Left renal cortex interstitium (tissue), 4 donors: ENCODE results near the gene WRNIP1. TPM values are rescaled to one million over a fixed set of nuclear protein-coding genes. Genes with fewer than 3 reads are reported as not detected.

Experiments used
- DNase-seq, 4 donors: peaks; one replicate each; pipeline ENCODE4 v3.0.0-alpha.2; 2013; ENCODE audit warnings: low read depth in 4 of 4, low spot score in 2 of 4, missing footprints in 1 of 4
- polyA plus RNA-seq, 4 donors: library from polyadenylated mRNA; unstranded; fragments of 120-200 nt; gene quantifications; one replicate each; pipeline ENCODE4 v1.2.1, GENCODE V29; 2013; ENCODE audit not compliant: insufficient read length in 4 of 4

Gene WRNIP1
- polyA plus RNA-seq, 4 donors, result 52.3 to 59.5 (median 58.7) TPM

DNA sequence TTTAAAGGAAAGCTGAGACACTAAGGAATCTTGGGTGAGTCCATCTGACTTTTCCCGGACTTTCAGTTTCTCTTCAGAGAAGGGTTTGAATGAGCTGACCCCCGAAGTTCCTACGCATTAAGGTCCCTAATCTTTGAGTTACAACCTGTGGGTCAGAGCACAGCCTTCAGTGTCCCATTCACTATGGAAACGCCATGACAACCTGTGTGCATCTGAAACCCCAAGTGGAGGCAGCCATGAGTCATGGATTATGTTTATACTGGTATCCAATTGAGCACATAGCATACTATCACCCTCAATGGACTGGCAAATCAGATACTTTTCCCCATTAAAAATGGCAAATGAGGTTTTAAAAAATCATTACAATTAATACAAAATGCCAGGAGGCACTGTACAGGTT is 25.9 kb upstream of the WRNIP1 start:
- no peak for DNase-seq

DNA sequence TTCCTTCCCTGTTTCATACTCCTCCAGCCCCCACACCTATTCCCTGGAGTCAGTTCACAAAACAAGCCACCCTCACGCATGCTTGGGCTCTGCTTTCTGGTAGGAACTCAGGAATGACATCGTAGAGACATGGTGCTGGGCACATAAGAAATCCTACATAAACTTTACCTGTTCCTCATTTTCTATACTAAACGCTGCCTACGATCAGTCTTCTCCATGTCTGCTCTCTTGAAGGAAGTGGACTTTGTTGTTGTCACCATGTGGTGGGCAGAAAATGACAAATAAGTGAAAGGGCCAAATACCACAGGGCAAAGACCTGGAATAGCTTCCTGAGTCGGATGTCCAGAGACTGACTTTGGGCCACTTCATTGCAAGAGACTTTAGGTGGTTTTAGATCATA is 24.6 kb upstream of the WRNIP1 start:
- DNase-seq, result no peak

DNA sequence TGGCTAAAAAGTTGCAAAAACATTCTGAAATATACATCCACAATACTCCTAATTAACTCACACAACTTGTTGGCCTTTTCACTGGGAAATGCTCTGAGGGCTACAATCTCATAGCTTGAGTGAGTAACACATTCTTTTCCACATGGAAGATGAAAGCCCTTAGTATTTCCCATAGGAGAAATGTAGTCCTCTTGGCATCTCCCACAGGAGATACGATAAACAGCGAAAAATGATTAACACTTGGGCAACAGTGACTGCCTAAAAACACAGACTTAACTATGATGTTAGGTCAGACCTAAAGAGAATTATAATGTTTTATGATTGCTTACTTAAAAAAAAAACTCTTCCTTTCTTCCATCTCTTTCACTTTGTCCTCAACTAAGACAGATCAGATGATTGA is 23.4 kb upstream of the WRNIP1 start:
- no peak for DNase-seq

DNA sequence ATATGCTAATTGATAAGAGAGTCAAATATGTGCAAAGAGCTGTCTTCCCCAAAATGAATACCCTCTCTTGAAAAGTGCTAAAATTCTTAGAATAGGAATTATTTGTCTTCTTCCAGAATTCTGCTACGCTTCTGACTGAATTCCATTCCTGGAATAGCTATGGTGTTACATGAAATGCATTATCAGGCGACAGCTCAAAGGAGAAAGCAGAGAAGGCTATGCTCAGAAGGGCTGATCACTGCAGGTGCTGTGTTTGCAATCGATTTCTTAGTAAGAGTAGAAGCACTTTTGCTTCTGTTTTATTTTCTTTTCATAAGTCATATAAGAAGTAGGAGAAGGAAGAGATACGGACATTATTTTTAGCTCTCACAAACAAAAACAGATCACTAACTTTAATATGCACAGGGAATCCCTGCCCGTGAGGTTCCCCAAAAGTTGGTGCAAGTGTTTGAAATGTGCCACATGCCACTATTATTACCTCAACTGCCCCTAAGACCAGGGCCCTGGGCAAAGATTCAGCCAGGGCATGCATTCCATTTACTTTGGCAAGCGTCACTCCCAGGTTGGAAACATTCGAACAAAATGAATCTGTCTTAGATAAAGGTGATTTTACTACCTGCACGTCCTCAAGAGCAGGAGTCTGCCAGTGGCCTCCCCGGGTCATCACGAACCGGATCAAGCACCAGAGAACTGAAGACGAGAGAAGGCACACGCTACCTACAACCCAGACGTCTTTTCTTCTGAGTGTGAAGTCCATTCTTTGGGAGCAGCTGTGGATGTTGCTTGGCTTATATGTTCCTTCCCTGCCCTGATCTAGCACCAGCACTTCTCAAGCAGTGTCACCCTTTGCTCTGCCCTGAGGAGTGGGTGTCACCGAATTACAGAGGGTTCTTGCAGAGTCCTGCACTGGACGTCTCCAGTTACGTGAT is 21.6 kb upstream of the WRNIP1 start:
- no peak for DNase-seq

DNA sequence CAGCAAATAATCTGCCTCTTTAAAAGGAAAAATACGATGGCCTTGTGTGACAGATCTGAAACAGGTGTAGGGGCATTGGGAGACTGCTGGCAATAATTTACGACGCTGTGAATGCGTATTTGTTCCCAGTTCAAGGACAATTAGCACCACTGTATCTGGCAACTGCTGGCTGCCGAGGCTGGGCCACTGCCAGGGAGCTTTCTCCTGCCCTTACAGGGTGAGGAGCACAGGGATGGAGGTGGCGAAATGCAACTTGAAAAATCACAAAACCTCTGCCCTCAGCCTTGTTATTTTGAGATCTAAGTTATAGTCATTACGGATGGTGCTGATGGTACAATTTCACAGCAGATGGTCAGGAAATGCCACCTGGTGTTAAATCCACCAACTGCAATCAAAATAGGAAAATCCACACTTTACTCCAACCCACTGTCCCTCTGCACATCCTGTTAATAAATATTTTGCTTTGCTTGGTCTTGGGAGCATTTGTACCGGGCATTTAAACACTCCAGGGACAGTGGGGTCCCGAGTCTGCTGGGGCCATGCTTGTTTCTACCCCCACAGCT is 20.9 kb upstream of the WRNIP1 start:
- DNase-seq, result no peak

DNA sequence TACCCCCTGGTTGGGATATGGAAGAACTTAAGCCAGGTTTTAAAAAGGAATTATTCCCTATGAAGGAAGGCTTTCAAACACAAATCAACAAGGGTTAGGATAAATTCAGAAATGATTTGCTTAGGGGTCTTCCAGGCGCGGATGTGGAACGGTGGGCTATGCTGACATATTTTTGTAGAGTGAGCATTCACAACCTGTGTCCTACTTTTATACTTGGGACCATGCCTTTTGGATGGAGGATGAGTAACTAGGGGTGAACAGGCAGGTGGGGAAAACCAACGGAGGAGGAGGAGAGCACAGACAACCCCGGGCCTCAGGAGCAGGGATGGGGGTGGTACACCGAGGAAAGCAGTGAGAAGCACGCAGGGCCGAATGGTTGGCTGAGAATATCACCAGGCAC is 20.4 kb upstream of the WRNIP1 start:
- no peak for DNase-seq

DNA sequence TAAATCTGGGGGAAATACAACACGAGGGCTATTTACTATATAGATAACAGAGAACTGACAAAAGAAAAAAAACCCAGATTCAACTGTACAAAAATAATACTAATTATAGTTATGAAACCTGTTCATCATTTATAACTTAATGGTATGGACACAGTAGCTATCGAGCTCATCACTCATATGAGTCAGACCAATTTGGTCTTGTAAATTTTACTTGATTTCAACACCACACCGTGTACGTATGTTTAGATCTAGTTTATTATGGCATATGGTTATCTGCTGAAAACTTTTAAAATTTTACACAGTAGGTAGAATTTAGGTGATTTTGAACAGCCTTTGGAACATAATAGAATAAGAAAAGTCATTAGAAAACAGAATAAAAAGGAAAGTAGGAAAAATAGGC is 19.9 kb upstream of the WRNIP1 start:
- no peak for DNase-seq

DNA sequence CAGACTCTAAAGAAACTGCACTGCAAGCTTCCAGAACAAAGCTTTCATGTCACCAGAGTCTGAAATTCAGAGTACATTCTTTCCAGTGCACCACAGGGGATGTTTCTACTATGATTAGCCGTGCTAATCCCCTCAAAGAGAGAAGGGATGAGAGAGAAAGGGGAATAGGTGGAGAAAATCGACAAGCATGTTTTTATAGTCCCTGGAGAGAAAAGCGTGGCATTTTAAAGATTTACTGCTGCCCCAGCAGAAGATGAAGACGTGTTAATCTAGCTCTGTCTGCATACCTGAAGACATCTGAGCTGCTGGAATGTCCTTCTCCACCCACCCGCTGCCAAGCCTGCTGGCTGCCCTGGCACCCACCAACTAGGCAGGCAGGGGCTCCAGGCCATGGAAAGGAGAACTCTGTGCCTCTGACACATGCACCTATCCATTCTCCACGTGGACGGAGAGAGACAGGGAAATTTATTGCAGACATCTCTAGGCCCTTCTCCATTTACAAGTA is 18.6 kb upstream of the WRNIP1 start:
- DNase-seq, result no peak

DNA sequence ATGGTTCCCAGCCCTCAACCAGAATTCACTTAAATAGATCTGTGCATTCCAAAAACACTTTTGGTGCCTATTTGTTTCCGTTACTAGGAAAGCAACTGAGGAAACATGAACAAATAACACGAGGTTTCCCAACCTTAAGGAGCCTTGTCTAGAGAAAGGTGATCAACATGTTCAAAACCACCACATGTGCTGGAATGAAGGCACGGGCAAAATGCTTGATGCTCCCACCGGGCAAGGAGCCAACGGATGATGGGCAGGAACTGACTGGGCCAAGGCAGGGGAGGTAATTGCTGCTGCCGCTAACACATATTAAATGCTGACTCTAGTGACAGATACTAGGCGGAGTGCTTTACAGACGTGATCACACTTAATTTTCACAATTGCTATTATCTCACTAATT is 17.0 kb upstream of the WRNIP1 start:
- no peak for DNase-seq

DNA sequence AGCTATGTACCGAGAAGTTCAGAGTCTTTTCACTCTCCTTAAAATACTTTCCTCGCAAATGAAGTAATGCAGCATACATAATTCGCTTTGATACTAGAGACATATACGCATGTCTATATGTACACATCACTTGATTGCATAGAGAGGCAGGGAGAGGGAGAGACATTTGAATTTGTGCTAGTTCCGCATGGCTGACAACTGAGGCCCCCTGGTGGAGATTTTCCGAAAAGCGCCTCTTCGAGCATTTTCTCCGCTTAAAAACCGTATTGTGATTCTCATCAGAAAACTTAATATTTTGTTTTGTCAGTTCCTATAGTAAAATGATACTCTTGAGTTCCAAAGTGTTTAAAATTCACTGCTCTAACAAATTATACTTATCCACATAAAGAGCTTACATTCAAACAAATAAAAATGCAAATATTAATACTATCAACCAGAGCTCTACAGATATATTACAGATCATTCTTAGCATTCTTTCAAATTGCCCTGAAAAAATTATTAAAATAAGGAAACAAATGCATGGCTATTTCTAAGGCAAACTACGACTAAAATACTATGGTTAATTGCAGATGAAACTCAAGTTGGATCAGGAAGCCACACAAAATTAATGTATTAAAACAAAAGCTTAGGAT is 15.1 kb upstream of the WRNIP1 start:
- no peak for DNase-seq

DNA sequence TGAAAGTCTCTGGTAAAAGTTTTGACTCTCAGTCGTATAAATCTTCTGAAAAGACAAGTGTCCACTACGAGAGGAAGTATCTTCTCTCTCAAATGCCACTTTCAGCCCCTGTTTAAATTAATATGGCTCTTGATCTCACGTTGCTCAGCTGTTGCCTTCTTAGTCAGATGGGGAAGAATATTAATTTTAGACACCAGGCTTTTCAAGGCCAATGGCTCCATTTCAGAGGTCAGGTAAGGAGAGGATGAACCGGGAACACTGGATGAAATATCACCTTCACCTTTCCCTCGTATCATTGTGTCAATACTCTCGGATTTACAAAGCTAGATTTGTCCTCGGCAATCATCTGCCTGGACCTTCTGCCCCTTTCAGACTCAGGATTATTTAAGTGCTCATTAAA is 14.4 kb upstream of the WRNIP1 start, which contains the start of gene MYLK4:
TSS of gene MYLK4 (minus strand) at position 91 of the 400 bp plus-strand sequence. CDS start 1,628 bp downstream, outside the sequence.
- no peak for DNase-seq

DNA sequence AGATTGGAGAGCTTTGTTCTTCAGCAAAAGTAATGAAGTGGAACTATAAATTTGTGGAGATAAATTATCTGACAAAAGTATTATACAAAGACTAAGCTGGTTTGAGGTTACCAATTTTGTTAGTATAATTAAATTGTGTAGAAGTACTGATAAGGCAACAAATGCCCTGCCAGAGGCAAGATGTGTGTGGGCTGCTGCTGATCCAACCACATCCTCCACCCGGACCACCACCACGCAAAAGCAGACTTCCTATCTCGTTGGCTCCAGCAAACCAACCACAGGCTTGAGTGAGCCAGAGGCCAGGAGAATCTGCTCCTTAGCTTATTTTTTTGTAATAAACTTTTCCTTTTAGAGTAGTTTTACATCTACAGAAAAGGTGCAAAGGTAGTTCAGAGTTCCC is 13.3 kb upstream of the WRNIP1 start:
- DNase-seq, result no peak

DNA sequence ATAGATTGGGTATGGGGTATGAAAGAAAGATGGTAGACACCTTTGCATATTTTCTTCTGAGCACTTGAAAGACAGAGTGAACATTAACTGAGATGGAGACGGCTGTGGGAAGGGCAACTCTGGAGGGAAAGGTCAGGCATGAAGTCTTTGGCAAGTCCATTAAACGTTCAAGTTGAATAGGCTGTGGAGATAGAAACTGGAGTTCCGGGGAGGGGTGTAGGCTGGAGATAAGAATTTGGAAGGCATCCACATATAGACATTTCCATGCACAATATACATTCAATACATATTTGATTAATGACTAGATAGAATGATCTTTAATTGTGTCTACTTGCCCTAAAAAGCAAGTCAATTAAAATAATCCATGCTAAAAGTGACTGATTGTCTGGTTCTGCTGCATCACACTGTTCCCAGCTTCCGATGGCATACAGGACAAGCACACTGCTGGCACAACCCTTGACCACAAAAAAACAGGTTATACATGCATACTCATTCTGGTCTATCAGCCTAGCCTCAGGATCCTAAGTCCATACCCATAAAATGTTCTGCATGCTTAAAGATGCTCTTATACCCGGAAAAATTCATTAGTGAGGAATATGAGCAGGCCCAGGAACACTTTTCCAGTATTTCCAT is 12.6 kb upstream of the WRNIP1 start:
- no peak for DNase-seq

DNA sequence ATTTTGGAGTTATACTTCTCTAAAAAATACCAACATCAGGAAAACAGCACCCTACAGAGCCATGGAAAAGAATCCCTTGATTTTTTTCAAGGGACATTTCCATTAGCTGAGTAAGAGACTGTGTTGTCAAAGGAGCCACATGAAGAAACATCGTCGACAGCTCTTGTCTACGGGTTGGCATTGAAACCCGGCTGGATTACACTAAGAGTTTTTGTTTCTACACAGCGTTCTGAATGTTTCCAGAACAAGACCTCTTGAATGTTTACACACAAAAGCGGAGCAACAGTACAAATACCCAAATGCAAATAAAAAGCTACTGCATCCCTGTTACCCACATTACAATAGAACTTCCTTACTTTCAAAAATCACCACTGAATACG is 12.1 kb upstream of the WRNIP1 start:
- no peak for DNase-seq

DNA sequence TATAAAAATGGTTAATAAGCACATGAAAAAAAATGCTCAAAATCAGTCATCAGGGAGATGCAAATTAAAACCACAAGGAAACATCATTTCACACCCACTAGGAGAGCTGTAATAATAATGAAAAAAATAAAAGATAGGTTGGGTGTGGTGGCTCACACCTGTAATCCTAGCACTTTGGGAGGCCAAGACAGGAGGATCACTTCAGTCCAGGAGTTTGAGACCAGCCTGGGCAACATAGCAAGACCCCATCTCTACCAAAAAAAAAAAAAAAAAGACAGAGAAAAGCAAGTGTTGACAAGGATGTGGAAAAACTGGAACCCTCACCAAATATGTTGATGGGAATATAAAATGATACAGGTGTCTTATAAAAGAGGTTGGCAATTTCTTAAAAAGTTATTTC is 11.4 kb upstream of the WRNIP1 start:
- no peak for DNase-seq

DNA sequence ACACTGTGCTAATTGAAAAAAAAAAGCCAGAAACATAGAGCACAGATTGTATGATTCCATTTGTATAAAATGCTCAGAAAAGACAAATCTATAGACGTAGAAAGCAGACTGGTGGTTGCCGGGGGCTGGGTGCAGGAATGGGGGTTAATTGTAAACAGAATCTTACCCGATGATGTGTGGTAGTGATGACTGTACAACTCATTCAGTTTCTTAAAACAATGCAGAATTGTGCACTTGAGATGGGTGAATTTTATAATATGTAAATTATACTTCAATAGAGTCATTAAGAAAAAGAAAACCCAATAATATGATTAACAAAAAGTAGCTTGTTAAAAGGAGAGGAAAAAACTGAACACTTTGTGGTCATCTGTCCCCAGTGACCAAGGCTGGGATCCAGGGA is 10.8 kb upstream of the WRNIP1 start:
- no peak for DNase-seq

DNA sequence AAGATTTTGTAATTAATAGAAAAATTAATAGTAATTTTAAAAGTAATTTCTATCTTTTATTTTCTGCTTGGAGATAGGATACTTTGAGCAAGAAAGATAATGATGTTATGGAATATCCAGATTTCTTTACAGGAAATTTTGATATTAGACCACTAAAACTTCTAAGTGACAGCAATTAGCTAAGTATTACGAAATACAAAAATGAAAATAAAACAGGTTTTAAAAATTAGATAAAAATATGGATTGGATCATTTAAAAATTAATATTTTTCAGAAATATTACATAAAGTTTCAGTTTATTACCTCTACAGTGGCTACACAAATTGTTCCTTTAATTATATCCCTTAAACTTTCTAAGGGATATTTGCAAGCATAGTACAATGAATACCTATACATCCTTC is 10.3 kb upstream of the WRNIP1 start:
- no peak for DNase-seq

DNA sequence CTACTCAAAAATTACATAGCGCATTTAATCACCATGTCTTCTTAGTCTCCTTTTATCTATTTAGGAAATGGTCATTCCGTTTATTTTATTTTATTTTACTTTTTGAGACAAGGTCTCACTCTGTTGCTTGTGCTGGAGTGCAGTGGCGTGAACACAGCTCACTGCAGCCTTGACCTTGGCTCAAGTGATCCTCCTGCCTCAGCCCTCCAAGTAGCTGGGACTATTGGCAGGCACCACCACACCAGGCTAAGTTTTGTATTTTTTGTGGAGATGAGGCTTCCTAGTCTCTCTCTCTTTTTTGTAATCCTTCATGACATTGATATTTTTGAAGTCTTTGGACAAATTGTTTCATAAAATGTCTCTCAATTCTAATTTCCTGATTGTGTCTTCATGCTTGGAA is 9.7 kb upstream of the WRNIP1 start:
- no peak for DNase-seq

DNA sequence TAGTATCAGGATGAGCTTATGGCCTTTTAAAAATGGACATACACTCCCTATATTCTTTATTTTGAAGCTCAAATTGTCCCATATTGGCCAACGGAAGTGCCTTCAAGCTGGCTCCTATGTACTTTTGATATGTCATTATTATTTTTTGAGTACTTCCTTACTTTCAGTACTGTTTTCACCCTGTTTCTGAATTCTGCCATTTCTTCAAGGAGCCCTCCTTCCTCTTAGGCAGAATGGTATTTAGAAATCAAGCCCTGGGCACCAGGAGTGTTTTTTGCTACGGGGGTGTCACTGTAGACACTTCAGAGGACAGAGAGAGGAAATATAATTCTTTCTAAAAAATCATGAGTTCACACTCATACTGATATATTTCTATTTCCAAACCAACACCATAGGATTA is 9.0 kb upstream of the WRNIP1 start:
- no peak for DNase-seq

DNA sequence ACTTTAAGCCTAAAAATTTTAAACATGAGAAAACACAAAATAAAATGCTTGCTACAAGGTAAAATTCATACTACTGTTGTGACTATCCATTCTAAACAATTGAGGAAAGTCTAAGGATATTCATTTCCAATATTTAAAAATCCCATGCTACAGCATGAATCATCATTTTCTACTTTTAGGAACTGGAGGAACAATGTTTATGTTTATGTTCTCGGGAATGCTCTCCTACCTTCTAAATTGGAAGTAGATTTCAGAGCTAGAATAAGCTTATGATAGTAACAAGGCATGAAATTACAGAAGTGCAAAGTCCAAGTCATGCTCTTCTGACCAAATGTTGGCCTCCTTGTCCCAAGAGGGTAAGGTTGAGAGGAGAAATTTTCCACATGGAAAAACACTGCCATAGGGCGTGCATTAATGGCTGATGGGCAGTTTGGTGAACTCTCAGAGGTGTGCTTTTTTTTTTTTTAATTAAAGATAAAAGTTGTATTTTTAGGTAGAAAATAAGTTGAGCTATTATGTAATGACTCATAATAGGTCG is 8.4 kb upstream of the WRNIP1 start:
- no peak for DNase-seq

DNA sequence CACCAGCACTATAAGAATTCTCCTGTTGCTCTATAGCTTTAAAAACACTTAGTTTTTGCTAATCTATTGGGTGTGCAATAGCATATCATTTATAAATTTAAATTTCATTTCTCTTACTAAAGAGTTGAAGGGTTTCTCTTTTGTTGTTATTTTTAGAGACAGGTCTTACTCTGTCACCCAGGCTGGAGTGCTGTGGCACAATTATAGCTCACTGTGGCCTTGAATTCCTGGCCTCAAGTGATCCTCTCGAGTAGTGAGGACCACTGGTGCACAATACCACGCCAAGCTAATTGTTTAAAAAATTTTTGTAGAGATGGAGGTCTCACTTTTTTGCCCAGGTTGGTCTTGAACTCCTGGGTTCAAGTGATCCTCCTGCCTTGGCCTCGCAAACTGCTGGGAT is 6.2 kb upstream of the WRNIP1 start:
- DNase-seq, result no peak
